ENCODE data around the gene RELT.

DNA sequence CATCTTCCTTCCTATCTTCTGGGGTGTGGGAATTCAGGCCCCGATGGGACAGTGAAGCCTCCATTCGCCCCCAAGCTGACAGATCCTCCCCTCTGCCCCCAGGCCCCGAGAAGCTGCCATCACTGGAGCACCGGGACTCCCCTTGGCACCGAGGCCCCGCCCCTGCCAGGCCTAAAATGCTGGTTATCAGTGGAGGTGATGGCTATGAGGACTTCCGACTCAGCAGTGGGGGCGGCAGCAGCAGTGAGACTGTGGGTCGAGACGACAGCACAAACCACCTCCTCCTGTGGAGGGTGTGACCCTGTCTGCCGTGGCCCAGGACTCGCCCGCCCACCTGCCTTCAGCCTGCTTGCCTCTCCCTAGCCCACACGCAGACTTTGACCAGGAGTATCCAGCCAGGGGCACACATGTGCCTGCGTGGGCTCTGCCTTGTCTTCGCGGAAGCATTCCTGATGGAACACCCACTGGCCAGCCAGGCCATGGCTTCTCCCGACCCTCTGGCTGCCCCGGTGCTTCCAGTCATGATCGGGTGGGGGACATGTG, 8.6 kb upstream of the RELT start:
- TF ChIP-seq, protein P1, sequence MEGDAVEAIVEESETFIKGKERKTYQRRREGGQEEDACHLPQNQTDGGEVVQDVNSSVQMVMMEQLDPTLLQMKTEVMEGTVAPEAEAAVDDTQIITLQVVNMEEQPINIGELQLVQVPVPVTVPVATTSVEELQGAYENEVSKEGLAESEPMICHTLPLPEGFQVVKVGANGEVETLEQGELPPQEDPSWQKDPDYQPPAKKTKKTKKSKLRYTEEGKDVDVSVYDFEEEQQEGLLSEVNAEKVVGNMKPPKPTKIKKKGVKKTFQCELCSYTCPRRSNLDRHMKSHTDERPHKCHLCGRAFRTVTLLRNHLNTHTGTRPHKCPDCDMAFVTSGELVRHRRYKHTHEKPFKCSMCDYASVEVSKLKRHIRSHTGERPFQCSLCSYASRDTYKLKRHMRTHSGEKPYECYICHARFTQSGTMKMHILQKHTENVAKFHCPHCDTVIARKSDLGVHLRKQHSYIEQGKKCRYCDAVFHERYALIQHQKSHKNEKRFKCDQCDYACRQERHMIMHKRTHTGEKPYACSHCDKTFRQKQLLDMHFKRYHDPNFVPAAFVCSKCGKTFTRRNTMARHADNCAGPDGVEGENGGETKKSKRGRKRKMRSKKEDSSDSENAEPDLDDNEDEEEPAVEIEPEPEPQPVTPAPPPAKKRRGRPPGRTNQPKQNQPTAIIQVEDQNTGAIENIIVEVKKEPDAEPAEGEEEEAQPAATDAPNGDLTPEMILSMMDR (IDR thresholded peaks at IDR 0.05): no peak
- no peak for TF ChIP-seq POLR2AphosphoS5 (IDR thresholded peaks at IDR 0.05)
- TF ChIP-seq POLR2A (IDR thresholded peaks at IDR 0.05): no peak
- TF ChIP-seq EP300 (IDR thresholded peaks at IDR 0.05): no peak
